AG09319 (cell line): ENCODE data around the gene AEBP2.

ENCODE experiments used
- DNase-seq: peaks from one replicate; pipeline ENCODE4 v3.0.0-alpha.2; 2010; ENCODE audit warnings: low read depth; ENCODE audit errors: extremely low read depth
- CTCF ChIP-seq: IDR thresholded peaks from 2 replicates; pipeline ENCODE4 v1.5.1; 2011; ENCODE audit warnings: low read depth, mild to moderate bottlenecking, inconsistent platforms, low read length, moderate library complexity

The AEBP2 gene

DNA sequence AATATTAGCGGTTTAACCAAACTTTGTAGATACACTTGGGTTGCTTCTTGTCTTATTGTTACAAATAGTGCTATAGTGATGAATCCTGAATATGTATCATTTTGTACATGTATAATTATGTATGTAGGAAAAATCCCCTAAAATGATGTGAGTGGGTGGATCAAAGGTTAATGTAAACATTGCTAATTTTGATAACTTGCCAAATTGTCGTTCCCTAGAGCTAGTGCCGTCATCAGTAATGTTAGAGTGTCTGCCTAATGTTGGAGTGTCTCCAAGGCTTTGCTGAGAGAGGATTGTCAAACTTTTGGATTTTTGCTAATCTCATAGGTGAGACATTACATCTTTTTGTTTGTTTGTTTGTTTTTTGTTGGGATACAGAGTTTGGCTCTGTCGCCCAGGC is 44.4 kb downstream of the AEBP2 start:
- DNase-seq: no peak
- no peak for TF ChIP-seq CTCF

GRCh38 chr12:19484738-19485137 is 45.4 kb downstream of the AEBP2 start:
- DNase-seq: no peak
- TF ChIP-seq CTCF: no peak

- TF ChIP-seq CTCF: no peak
- no peak for DNase-seq
Measured at GRCh38 chr12:19485240-19485639, 45.9 kb downstream of the AEBP2 start.

GRCh38 chr12:19489168-19489567 is 49.9 kb downstream of the AEBP2 start:
- TF ChIP-seq CTCF: no peak
- DNase-seq: no peak

DNA sequence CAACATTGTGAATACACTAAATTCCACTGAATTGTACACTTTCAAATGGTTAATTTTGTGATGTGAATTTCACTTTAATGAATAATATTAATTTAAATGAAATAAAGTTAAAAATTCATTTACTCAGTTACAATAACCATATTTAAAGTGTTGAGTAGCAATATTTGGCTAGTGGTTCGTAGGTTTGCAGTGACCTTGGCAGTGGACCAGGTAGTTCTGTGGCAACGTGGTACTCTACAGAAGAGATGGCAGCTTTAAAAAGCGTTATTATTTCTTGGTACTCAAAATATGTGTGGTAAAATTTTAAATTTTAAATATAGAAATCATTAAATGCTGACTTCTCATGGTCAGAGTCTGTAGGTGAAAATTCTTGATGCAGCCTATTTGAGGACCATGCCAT is 51.6 kb downstream of the AEBP2 start:
- TF ChIP-seq CTCF: no peak
- no peak for DNase-seq

DNA sequence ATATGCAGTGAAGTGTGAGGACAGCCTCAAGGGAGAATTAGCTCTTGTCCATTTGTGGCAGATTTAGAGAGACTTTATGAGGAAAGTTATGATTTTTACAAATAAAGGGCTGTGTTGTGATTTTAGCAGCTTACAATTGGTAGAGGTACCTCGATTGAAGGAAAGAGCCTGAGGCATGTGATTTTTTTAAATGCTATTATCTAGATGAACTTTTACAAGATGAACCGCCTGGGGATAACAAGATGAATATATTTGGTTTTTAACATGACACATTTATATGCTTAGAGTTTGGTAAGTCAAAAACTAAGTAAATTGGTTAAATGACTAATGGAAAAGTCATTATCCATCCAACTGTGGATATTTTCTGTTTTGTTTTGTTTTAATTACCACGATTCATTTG is 52.6 kb downstream of the AEBP2 start:
- TF ChIP-seq CTCF: no peak
- no peak for DNase-seq

DNA sequence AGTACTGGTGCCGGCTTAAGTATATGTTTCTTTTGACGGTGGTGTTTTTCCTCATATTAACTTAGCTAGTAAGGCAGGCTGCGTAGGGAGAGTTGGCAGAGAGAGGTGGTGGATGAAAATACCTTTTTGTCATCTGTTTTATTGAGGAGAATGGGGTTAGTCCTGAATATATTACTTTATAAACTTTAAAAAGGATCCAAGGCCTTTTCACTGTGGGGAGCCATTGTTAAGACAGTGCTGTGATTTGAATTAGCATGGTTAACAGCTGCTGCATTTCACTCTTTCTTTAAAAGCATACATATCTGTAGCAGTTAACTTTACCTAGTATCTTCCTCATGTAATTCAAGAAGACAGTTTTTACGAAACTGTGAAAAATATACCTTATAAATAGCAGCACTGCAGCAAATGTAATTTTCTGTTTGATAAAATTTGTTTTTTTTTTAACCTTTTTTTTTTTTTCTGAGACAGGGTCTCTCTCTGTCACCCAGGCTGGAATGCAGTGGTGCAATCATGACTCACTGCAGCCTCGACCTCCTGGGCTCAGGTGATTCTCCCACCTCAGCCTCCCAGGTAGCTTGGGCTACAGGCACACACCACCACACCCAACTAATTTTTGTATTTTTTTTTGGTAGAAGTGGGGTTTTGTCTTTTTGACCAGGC is 57.1 kb downstream of the AEBP2 start:
- no peak for TF ChIP-seq CTCF
- DNase-seq: no peak
